ENCODE results near the gene RRP15.
"Not testable (repeated sequence)": the region's sequence is repeated elsewhere in the genome, so short reads cannot be mapped to it uniquely, and the experiment has no call there.

RRP15 gene

DNA sequence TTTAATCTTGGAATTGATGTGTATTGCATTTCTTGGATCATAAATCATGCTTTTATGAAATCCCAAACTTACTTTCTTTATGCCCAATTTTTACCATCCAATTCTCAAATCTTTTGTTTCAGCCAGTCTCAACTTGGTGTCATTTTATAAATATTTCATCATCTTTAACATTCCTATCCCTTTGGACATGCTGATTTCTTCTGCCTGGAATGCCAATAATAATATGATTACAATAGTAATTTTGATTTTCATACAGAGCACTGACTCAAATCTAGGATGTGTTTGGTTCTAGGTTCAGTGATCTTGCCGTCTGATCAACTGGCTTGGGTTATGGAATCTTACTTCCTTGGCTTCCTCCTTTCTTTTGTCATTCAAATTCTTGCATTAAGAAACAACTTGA lies 12.8 kb downstream of the RRP15 start:
- no peak for DNase-seq

DNA sequence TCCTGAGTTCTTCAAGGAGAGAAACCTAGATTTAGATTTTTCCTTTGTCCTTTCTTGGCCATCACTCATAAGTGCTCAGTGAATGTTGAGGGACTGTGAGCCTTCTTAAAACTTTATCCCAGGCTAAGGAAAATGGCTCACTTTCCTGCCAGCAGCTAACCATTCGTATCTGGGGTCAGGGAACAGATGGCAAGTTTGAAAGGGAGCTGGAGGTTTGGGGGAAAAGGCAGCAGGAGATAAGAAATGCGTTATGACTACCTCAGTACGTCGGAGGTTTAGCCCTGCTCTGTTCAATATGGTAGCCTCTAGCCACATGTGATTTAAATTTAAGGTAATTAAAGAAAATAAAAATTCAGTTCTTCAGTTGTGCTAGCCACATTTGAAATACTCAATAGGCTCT lies 13.3 kb downstream of the RRP15 start:
- no peak for DNase-seq

DNA sequence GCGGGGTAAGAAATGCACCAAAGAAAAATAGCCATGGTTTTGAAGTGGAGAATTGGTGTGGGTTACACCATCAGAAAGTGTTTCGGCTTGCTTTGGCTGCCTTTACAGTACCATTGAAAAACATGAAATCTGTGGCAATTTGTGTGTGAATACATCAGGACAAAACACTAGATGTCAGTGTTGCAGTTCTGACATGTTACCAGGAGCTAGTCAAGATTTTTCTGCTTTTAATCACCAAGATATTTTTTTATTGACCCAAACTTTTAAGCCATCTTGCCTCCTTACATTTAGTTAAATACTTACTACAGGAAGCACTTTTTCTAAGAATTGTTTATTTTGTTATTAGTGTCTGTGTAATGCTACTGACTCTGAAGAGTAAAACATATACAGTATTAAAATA lies 14.3 kb downstream of the RRP15 start:
- DNase-seq, result no peak

DNA sequence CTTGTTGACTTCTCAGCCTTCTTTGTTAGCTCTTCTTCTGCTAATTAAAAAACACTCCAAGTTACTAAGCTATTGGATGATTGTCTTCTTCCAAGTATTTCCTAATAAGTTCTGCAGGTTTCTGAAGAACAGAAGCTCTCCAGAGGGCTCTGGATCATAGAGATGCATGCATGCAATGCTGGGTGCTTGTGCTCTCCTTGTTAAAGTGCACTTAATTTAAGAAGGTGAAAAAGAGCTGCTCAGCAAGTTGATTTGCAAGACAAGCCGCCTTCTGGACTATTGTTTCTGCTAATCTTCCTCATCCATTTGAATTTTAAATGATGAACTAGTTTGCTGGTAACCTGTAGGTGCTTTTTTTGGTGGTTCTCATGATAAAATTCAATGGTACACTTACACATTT lies 16.1 kb downstream of the RRP15 start:
- no peak for DNase-seq

DNA sequence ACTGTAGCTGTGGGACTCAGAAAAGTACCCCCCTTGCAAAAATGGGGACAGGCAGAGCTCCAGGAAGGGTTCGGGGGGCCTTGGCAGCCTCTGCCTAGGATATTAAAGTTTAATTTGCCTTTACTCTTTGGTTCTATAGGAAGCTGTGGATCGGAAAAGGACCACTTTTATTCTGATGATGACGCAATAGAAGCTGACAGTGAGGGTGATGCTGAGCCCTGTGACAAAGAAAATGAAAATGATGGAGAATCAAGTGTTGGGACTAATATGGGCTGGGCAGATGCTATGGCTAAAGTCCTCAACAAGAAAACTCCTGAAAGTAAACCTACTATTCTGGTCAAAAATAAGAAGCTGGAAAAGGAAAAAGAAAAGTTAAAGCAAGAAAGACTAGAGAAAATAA lies 17.1 kb downstream of the RRP15 start:
- no peak for DNase-seq

DNA sequence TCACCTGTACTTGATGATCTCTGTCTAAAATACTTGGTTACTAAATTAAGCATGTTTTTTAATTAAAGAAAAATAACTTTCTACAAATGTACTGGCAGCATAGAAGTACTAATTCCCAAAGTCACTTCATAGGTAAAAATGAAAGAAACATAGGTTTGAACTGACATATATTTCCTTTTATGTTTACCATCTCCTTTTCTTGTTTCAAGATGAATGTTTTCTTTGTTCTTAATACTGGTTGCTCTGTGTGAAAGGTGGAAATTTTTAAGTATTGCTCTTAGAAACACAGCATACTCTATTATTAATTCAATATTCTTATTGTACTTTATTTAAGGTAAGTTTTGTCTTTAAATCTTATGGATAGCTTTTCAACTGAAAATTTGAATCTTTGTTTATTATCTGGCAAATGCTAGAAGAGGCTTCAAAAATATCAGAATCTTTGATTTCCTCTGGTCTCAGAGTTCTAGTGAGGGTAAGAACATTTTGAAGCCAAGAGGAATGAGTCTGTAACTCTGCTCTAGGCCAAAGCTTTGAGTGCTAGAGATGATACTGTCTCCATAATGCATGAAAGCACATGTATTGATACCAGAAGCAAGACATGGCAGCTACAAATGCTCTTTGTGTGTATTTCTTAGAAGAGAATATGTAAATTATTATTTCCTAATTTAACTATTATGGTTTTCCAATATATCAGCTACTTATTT lies 18.2 kb downstream of the RRP15 start:
- no peak for DNase-seq

DNA sequence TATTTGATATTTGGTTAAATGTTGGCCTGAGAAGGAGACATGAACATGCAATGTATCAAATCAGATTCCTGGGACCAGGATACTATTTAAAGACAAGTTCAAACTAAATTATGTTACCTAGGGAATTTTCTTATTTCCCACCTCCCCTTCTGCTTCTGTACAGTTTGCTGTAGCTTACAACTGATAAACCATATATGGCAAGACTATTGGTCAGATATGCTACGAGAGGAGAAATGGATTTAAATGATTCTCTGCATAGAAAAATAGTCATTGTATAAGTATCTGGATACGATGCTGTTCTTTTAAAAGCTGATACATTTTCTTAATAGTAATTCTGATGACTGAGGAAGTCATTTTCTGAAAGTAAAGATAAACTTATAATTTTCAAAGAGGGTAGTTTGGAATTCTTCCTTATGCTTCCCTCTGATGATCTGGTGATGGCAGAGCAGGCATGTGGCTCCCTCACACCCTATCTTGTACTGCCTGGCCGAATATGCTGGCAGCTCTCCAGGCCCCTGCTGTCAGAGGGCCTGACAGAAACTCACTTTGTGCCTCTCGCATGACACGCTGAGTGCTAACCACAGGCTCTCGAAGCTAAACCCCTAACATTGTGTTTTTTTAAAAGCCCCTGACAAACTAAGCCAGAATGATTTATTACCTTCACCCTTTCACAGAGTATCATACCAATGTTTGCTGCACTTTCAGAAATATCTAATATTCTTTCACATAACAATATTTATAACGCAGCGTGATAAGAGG lies 19.4 kb downstream of the RRP15 start:
- no peak for DNase-seq

DNA sequence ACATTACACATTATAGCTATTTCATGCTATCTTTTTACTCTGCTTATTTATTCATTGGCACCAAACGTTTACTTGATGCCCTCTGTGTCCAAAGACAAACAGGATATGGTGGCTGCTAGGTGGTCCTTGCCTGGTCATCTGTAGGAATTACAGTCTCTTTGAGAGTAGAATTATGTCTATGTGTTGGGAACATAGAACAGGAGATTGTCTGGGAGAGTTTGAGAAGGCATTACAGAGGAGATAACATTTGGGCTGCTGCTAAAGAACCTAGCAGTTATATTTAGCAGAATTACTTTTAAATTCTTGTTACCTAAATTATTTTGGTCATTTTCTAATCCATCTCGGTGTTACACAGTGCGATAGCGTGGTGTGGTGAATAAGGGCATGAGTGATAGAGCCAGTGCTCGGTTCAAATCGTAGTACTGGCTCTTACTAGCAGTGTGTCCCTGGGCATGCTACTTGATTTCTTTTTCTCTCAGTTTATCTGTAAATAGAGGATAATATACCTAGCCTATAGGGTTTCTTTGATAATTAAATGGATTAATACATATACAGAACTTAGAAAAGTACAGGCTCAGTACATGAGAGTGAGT lies 20.5 kb downstream of the RRP15 start:
- DNase-seq, result no peak

DNA sequence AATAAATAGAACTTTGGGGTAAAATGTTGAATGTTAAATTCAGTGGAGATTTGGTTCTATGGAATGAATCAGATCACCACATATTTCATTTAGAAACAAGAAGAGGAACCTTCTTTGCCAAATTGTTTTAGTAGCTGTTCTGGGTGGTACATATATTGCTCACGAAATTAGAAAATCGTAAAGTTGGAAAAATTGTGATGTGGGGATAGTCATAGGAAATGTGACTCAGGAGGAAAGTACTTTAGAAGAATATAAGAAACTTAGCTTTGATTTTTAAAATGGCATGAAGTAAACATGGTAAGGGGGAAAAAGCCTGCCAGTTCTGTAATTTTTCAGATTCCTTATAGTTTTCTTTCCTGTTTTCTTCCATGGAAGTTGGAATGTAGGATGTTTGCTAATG lies 27.4 kb downstream of the RRP15 start:
- no peak for DNase-seq

DNA sequence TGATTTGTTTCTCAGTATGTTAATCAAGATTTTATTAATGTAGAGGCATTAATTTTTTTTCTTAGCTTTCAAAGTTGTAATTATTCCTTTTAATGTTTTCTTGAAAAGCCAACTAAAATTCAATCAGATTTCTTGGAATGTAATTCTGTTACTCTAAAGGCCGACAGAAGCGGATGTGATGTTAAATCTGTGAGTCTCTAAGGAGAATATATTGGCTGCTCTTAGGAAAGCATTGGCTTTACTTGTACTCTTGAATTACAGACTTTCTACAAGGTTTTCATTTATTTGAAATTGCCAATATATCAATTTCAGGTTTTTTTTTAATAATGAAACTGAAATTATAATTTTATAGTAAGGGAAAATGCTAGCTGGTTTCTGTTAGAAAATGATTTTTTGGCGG lies 29.2 kb downstream of the RRP15 start:
- DNase-seq, result no peak

DNA sequence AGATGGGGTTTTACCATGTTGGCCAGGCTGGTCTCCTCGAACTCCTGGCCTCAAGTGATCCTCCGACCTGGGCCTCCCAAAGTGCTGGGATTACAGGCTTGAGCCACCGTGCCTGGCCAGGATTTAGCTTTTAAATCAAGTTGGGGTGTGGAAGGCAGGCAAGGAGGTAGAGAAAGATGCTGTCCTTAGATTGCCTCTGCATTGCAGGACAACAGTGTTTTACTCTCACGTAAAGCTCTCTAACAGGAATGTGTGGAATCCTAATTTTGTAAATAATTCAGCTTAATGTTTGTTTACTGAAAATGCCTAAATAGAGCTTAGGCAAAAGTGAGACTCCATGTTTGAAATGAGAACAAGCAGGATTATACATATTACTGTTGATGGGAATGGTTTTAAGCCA lies 30.5 kb downstream of the RRP15 start:
- no peak for DNase-seq

DNA sequence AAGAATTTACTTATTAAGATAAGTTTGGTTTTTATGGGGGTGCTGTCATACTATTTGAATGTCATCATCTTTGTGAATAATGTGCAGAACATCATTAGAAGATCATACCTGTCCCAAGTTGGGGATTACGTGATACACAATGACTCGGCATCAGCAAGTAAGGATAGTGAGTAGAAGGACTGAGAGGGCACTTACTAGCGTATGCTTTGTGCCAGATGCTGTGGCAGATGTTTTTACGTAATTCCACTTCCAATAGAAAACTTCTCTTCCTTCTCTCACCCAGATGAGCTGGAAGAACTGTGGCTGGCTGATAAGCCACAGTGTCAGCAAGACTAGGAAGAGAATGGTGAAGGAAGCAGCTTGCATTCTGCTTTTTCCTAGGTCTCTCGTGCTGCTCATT lies 32.0 kb downstream of the RRP15 start:
- DNase-seq, result no peak

DNA sequence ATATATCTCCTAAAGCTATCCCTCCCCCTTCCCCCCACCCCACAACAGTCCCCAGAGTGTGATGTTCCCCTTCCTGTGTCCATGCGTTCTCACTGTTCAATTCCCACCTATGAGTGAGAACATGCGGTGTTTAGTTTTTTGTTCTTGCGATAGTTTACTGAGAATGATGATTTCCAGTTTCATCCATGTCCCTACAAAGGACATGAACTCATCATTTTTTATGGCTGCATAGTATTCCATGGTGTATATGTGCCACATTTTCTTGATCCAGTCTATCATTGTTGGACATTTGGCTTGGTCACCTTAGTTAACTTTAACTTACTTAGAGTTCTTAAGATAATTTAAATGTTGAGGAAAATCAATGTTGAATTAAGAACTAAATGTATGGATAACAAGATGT lies 35.1 kb downstream of the RRP15 start:
- DNase-seq, result not testable (repeated sequence)

DNA sequence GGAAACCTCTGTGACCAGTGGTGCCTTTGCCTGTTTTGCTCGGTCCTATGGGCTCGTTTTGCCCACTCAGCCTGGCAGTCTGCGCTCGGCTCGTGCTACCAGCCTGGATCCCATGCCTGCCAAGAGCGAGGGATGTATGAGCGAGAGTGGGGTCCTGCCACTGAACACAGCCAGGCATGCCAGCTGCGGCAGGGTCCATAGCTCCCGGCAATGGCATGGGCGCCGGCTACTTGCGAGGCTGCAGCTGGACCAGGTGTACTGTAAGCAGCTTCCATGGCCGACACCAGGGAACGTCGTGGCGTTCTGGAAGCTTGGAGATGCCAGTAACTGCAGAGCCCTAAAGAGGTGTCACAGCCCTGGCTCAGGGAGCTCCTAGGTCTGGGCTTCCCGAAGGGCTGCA lies 37.7 kb downstream of the RRP15 start:
- no peak for DNase-seq

DNA sequence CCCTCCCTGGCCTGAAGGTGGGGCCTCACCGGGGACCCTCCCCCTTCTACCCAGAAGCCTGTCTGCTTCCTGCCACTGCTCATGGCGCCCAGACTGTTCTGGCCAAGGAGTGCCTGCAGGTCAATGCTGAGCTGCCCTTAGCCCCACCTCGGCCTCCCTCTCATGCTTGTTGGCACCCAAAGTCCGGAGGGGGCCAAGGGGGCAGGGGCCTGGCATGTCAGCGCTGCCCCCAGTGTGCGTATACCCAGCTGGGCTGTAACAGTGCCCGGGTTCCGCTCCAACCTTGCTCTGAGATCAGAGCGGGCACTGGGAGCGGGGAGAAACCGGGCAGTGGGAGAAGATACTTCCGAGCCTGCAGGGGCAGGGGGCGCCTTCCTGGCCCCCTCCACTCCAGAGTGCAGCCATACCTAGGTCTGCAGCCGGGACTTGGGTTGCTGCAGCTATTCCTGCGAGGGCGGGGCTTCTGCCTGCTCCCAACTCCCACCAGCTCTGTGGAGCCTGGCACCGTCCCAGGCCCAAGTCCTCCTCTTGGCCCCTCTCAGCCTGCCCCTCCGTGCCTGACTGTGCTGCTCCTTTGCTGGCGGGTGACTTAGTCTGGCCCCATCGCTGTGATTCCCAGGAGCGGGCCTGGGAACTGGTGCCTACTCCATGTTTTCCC lies 38.6 kb downstream of the RRP15 start:
- DNase-seq, result no peak

DNA sequence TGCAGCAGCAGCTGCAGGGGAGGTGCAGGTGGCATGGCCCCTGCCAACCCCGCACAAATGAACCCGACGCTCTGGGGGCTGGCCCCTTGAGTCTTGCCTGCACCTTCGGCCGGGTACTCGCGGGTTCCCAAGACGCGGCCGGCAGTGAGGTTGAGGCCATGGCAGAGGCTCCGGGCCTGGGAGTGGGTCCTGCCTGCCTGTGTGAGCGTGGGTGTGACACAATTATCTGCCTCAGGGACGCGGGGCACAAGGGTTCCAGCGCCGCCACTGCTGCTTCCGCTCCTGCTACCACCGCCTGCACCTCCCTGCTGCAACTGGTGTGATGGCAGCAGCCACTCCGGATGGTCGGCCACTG lies 39.1 kb downstream of the RRP15 start:
- DNase-seq, result no peak

DNA sequence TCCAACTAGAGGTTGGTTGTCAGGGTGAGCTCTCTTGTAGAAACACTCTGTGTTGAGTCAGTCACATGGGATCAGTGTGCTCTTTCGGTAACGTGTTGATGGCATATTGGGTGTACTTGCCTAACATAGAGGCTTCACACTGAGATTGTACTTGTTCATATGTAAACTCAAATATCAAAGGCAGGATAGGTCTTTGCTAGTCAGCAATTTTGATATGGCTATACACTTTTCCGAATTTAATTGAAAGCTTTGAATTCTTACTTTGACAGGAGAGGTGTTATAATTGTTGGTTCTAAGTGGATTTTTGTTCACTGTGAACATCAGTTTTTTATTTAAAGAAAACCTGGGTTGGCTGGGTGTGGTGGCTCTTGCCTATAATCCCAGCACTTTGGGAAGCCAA lies 43.7 kb downstream of the RRP15 start:
- no peak for DNase-seq

DNA sequence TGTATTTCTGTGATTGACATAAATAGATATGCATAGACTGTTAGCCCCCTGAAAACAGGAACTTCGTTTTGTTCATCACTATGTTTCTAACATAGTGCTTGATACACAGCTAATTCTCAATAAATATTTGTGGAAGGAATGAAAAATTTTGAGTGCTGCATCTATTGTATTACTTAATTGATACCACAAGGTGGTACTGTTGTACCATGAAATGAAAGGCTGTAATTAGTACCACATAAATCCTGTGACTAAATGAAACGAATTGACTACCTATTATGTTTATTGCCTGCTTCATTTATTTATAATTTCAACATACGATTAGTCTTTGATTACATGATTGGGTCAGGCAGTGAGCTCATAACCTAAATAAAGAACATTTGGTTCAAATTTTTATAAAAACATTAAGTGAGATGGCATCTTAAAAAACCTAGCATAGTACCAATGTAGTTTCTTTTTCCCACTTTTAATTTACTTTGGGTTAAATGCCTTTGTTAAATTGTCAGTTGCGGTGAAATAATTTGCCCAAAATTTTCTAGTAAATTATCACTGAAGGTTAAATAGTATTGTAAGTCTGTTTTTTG lies 45.0 kb downstream of the RRP15 start:
- no peak for DNase-seq

DNA sequence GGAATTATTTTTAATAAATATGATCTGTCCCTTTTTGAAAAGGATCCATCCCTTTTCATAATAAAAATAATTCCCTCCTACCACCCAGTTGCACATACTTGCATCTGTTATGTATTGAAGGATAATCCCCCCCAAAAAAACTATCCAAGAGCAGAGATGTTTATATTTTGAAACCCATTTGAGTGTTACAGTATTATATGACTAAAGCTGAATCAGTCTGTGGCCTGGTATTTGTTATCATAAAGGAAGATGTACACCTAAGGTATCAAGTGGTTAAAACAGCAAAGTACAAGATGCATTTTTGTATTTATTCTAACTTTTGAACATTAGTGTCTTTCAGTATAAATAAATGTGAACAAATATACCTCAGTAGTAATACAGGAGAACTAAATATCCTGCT lies 47.3 kb downstream of the RRP15 start:
- no peak for DNase-seq

DNA sequence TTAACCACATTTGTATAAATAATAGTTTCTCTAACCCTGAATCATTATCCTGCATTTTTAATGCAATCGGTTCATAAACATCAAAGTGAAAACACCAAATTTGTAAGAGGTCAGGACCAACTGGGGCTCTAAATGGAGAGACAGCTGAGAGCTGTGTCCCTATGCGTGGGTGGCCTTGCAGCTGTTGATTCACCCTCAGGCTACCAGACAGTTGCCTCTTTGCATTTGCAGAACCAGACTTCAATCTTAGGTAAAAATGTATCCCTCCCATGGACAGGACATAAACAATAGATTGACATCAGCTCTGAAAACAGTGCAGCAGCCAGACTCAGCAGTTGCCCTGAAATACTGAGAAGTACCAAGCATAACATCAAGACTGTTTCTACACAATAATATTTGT lies 51.2 kb downstream of the RRP15 start:
- DNase-seq, result no peak

DNA sequence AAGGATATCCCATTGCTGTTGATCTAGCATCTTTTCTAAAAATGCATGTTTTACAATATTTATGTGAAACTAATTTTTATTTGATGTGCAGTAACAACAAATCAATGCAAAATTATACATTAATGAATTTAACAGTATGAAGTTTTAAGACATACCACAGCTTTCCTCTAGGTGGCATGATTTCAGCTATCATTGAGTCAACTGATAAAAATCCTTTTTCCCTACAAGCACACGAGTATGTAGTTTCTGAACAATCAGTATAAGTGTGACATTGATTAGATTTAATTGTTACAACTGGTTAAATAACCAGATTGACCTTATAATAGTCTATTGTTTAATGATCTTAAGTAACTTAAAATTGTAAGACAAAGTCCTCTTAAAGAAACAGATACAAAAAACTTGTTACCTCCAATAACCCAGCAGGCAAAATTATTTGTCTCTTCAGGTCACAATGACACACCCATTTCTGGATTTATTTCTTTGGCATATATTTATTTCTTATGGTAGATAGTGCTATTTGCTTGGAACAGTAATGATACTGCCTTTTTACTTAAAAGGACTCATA lies 54.3 kb downstream of the RRP15 start:
- no peak for DNase-seq

DNA sequence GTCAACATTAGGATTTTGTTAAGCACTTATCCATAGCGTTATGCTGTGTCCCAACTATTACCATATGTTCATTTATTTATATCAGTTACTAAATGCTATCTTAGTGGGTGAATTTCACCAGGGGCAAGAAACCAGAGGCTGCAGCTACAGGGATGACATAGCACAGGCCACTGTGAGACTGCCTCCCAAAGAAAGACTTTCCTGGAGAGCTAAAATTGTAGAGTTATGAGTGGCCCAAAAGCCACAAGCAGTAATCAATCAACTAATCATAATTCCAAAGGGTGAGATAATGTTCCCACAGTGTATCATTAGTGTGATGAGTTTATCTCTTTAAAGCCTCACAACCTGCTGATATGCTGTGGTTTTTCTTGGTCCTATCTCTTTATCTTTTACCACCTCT lies 56.2 kb downstream of the RRP15 start:
- no peak for DNase-seq

DNA sequence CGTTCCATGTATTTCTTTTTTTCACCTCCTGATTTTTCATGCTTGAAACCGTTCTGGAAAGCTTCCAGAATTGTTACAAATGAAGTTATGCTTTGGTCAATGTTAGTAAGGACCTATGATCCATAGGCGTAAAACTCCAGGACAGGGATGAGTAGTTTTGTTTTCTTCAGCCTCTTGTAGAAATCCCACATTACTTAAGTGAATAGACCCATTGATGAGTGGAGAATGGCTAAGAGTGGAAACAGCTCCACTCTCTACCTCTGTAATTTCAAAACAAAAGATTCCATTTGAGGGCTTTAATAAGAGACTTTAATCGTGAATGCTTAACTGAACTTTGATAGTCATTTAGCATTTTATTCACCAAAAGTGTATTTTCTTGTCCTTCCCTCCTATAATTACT lies 57.0 kb downstream of the RRP15 start:
- DNase-seq, result no peak

All from activated gamma-delta T cell treated with Interleukin-2 at 50 U/mL for 16 hours (primary cell).